RCC 7860 (cell line): ENCODE results near the gene DMRTC2.
"Not testable (repeated sequence)": the region's sequence is repeated elsewhere in the genome, so short reads cannot be mapped to it uniquely, and the experiment has no call there.

ENCODE experiments used
- DNase-seq: peaks from one replicate; pipeline ENCODE4 v3.0.0-alpha.2; 2015; ENCODE audit warnings: low spot score
- FAIRE-seq: peaks from 2 replicates; lab custom pipeline; 2012; peaks lifted over from hg19 to GRCh38; lab: Jason Lieb, UNC

DMRTC2 gene

GRCh38 chr19:41869374-41869955 lies 24.6 kb downstream of the DMRTC2 start:
- no peak for DNase-seq
- FAIRE-seq, result no peak

DNA sequence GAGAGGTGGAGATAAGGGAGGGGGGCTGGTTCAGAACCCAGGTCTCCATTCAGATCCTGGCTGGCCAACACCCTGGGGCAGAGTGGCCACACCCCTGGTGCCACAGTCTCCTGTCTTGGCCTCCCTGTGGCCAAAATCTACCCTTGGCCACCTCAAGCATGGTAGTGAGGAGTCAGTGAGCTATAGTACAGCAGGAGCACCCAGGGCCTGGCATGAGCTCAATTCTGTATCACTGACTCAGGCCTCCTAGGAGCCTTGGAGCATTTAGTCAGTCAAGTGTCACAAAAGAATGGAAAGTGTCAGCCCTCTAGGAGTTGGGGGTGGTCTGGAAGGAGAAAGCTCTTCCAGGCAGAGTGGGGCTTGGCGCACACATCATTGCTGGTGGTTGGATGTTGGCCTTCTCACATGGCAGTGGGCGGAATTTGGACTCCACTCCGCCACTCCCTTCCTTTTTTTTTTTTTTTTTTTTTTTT lies 25.6 kb downstream of the DMRTC2 start:
- no peak for FAIRE-seq
- peak; percentile 63 for DNase-seq

- FAIRE-seq, result no peak
- no peak for DNase-seq
Measured at GRCh38 chr19:41871573-41872383, 26.9 kb downstream of the DMRTC2 start.

- FAIRE-seq, result no peak
- DNase-seq, result no peak
Measured at GRCh38 chr19:41872384-41872774, 27.5 kb downstream of the DMRTC2 start.

- DNase-seq (peak; percentile 64), FAIRE-seq (no peak)
Measured at GRCh38 chr19:41872775-41873647, 28.2 kb downstream of the DMRTC2 start.

- not testable (repeated sequence) for FAIRE-seq, DNase-seq
Measured at GRCh38 chr19:41875973-41876372, 31.1 kb downstream of the DMRTC2 start.

- FAIRE-seq (no peak), DNase-seq (no peak)
Measured at GRCh38 chr19:41876847-41877832, 32.3 kb downstream of the DMRTC2 start, which contains the start of gene CD79A. CD79A (plus strand) TSS chr19:41877279; CDS start chr19:41877305, 26 bp downstream.

- FAIRE-seq, result no peak
Measured at GRCh38 chr19:41877916-41878905, 33.4 kb downstream of the DMRTC2 start.

GRCh38 chr19:41879080-41879479 lies 34.2 kb downstream of the DMRTC2 start:
- no peak for DNase-seq
- FAIRE-seq, result no peak

More at GRCh38 chr19:41877916-41878905, 33.4 kb downstream of the DMRTC2 start:
- DNase-seq, result no peak

- FAIRE-seq, result no peak
- DNase-seq, result no peak
Measured at GRCh38 chr19:41879670-41880328, 35.0 kb downstream of the DMRTC2 start.

DNA sequence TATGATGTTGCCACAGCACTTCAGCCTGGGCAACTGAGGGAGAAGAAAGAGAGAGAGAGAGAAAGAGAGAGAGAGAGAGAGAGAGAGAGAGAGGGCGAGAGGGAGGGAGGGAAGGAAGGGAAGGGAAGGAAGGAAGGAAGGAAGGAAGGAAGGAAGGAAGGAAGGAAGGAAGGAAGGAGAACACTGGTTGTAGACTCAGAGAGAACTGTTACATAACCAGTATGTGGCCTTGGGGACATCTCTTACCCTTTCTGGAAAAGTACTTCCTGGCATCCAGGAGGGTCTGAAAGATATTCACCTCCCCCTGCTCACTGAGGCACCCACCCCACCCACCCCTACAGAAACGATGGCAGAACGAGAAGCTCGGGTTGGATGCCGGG lies 35.5 kb downstream of the DMRTC2 start:
- FAIRE-seq (no peak), DNase-seq (no peak)

DNA sequence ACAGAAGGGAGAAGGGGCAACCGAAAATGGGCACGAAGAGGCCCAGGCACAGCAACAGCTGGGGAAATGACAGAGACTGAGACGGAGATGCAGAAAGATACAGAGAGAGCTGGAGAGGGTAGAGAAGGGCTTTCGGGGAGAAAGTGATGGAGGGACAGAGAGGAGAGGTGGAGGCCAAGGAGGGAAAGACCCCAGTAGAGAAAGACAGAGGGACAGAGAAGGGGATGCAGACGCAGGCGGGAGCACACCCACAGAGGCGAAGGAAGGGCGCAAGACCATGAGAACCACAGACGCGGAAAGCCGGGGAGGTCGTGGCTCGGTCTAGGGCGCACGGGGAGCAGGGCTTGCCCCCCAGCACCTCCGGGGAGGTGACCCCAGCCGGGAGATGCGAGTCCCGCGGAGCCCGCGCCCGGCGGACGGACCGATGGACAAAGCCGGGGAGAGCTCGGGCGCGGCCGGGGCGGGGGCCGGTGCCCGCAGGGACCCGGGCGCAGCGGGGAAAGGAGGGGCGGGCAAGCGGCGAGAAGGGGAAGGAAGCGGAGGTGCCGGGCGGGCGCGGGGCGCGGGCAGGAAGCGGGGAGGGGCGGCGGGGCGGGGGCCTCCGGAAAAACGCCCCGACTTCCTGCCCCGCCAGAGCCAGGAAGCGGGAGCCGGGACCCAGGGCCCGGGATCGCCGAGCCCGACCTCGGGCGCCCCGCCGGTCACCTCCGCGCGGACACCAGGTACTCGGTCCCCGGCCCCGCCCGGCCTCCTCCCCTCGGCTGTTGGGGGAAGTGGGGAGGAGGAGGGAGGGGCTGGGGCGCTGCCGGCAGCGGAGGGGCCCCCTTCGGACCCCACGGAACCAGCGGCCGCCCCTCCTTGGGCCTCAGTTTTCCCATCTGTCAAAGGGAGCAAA lies 38.0 kb downstream of the DMRTC2 start, which contains the start of gene ARHGEF1:
Gene ARHGEF1 (plus strand): TSS at position 617 of the 895 bp plus-strand sequence. CDS start 4,899 bp downstream, outside the sequence.
- FAIRE-seq (no peak), DNase-seq (peak; percentile 15)

DNA sequence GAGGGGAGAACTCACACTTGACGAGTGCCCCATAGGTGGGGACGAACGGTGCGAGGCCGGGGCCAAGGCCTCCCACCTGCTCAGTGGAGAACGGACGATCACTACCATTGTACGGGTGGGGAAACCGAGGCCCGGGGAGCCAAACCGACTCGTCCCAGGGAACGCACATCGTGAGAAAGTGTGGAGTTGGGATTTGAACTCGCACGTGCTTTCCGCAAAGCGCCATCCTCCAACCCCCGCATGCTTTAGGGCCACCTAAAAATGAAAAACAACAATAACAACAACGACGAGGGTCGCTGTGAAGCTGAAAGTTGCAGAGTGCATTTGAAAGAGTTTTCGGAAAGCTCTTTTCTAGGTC lies 38.6 kb downstream of the DMRTC2 start:
- FAIRE-seq (no peak), DNase-seq (no peak)

DNA sequence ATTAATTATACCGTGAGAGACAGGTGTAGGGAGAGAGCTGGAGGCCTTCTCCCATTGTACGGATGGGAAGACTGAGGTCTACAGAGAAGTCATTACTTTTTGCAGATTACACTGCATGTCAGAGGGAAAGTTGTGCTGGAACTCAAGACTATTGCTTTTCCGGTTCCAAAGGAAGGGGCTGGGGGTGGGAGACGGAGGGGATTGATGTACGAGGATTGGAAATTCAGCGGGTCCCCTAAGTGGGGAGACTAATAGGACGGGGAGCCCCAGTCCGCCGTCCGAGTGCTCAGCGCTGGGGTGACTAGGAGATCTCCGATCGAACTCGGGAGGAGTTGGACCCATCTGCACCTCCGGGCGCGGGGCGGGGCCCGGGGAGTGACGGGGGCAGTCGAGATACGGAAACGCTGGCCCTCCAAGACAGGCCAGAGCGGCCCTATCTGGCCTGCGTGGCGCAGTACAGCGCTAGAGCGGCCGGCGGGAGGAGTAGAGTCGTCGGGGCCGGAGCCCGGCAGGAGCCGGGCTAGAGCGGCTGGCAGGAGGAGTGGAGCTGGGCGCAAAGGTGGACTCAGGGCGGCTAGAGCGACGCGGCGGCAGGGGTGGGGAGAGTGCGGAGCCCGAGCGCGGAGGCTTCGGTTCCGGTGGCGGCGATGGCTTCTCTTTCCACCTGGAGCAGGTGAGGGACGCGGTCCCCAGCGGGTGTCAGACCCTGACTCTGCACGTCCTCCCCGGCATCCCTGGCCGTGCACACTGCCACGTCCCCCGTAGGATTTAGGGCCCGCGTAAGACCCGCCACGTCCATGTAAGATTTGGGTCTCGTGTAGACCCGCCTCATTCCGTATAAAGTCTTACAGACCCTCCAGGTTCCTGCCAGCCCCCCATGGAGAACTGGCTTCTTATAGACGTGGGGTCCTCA lies 39.2 kb downstream of the DMRTC2 start:
- peak; percentile 74 for FAIRE-seq

GRCh38 chr19:41886761-41887710 lies 42.2 kb downstream of the DMRTC2 start:
- FAIRE-seq (no peak), DNase-seq (no peak)

More for the DNA sequence above, 39.2 kb downstream of the DMRTC2 start:
- DNase-seq, result peak; percentile 89
